H1 (cell line): ENCODE measurements around the gene WDR45B. TPM values are rescaled to one million over a fixed set of nuclear protein-coding genes. Genes with fewer than 3 reads are reported as not detected.
A peak's percentile ranks its signal among the peaks of the same experiment; 100 is the strongest.

ENCODE experiments used
- CTCF ChIA-PET: fragments of 300-600 bp; sonication (Branson Sonifier 250); formaldehyde crosslinking; loops from one replicate; lab custom pipeline; 2021; ENCODE audit not compliant: partially characterized antibody; lab: Charles Lee
- POLR2A ChIA-PET: fragments of 300-600 bp; sonication (Branson Sonifier 250); formaldehyde crosslinking; loops from one replicate; lab custom pipeline; 2021; ENCODE audit warnings: inconsistent platforms; ENCODE audit not compliant: partially characterized antibody; lab: Charles Lee
- DNase-seq, 2 experiments: peaks; one replicate each; pipeline versions ENCODE4 v3.0.0 to v3.0.0-alpha.2; 2010 to 2022; ENCODE audit warnings: low spot score in 2 of 2, low read depth in 1 of 2, mixed read lengths in 1 of 2
- FAIRE-seq: peaks from 2 replicates; lab custom pipeline; 2011; peaks lifted over from hg19 to GRCh38; lab: Jason Lieb, UNC
- H2AFZ ChIP-seq: 2 replicates; pipeline ENCODE4 v1.8.1; 2012; ENCODE audit warnings: low read length, inconsistent platforms
- H2AK5ac ChIP-seq: 2 replicates; pipeline ENCODE4 v1.6.1; 2013; ENCODE audit warnings: low read depth, low read length
- H2BK120ac ChIP-seq: replicated peaks from 2 replicates; pipeline ENCODE3; 2013; ENCODE audit warnings: low read depth, low read length, inconsistent platforms
- H2BK12ac ChIP-seq: 2 replicates; pipeline ENCODE4 v1.6.1; 2013; ENCODE audit warnings: low read depth, low read length
- H2BK15ac ChIP-seq: 2 replicates; pipeline ENCODE4 v1.6.1; 2013; ENCODE audit warnings: low read length
- H2BK20ac ChIP-seq: 2 replicates; pipeline ENCODE4 v1.6.1; 2013; ENCODE audit warnings: low read length
- H2BK5ac ChIP-seq: 2 replicates; pipeline ENCODE4 v1.6.1; 2013; ENCODE audit warnings: low read depth, low read length
- H3K14ac ChIP-seq: 2 replicates; pipeline ENCODE4 v1.6.1; 2013; ENCODE audit warnings: inconsistent platforms; ENCODE audit not compliant: insufficient read length
- H3K18ac ChIP-seq: 2 replicates; pipeline ENCODE4 v1.6.1; 2013; ENCODE audit warnings: low read length; ENCODE audit errors: extremely low read depth
- H3K23ac ChIP-seq: 2 replicates; pipeline ENCODE4 v1.6.1; 2013; ENCODE audit warnings: inconsistent platforms; ENCODE audit not compliant: insufficient read length
- H3K23me2 ChIP-seq: 2 replicates; pipeline ENCODE4 v1.6.1; 2013; ENCODE audit warnings: low read depth, low read length
- H3K27ac ChIP-seq: 2 replicates; pipeline ENCODE4 v1.6.1; 2011; ENCODE audit warnings: low read depth, low read length, inconsistent platforms
- H3K27me3 ChIP-seq, 4 experiments: replicated peaks in 1 of 4; 1 replicate in 1 of 4; 2 replicates in 3 of 4; pipeline versions ENCODE4 v1.6.1 to v1.8.1; 2011 to 2013; ENCODE audit warnings: low read length in 3 of 4, mild to moderate bottlenecking in 3 of 4, inconsistent platforms in 2 of 4, mixed read lengths in 2 of 4, moderate library complexity in 1 of 4; ENCODE audit not compliant: control insufficient read depth in 3 of 4, insufficient read depth in 3 of 4; ENCODE audit errors: extremely low read depth in 1 of 4
- H3K36me3 ChIP-seq, 4 experiments: 2 replicates each; pipeline versions ENCODE4 v1.6.1 to v1.8.1; 2011 to 2013; ENCODE audit warnings: mild to moderate bottlenecking in 4 of 4, low read length in 3 of 4, moderate library complexity in 2 of 4, control low read depth in 1 of 4, inconsistent platforms in 1 of 4; ENCODE audit not compliant: insufficient read depth in 4 of 4, control insufficient read depth in 2 of 4
- H3K4ac ChIP-seq: replicated peaks from 2 replicates; pipeline ENCODE3; 2013; ENCODE audit warnings: low read length, low read depth, mixed read lengths, inconsistent platforms; ENCODE audit not compliant: insufficient read length
- H3K4me1 ChIP-seq, 4 experiments: replicated peaks in 1 of 4; 1 replicate in 1 of 4; 2 replicates in 3 of 4; pipeline versions ENCODE4 v1.6.1 to v1.8.1; 2011 to 2013; ENCODE audit warnings: low read length in 3 of 4, inconsistent platforms in 2 of 4, mixed read lengths in 1 of 4; ENCODE audit not compliant: insufficient read depth in 4 of 4, control insufficient read depth in 3 of 4
- H3K4me2 ChIP-seq, 2 experiments: 2 replicates each; pipeline versions ENCODE4 v1.6.1 to v1.8.1; 2011 to 2013; ENCODE audit warnings: low read depth in 2 of 2, low read length in 2 of 2, control low read depth in 1 of 2, inconsistent platforms in 1 of 2, mild to moderate bottlenecking in 1 of 2; ENCODE audit not compliant: insufficient read depth in 1 of 2
- H3K4me3 ChIP-seq, 4 experiments: fragments of 200-600, 300-600 bp in 1 of 4; sonication (generic), shearing (Covaris generic), sonication (Bioruptor Twin) in 1 of 4; 2 replicates each; pipeline versions ENCODE4 v1.5.1 to v1.8.1; 2011 to 2016; ENCODE audit warnings: low read length in 4 of 4, low read depth in 3 of 4, control low read depth in 2 of 4, inconsistent platforms in 2 of 4, mild to moderate bottlenecking in 2 of 4, mixed read lengths in 1 of 4, moderate library complexity in 1 of 4; ENCODE audit not compliant: insufficient read depth in 2 of 4; ENCODE audit errors: extremely low read depth in 1 of 4
- H3K56ac ChIP-seq: replicated peaks from 2 replicates; pipeline ENCODE3; 2013; ENCODE audit warnings: low read depth, mild to moderate bottlenecking, mixed read lengths, low read length, inconsistent platforms; ENCODE audit not compliant: insufficient read length
- H3K79me1 ChIP-seq: 2 replicates; pipeline ENCODE4 v1.6.1; 2013; ENCODE audit warnings: low read depth, low read length, control low read depth
- H3K79me2 ChIP-seq, 2 experiments: 2 replicates each; pipeline versions ENCODE4 v1.6.1 to v1.8.1; 2012 to 2013; ENCODE audit warnings: low read length in 2 of 2, mild to moderate bottlenecking in 2 of 2, inconsistent platforms in 1 of 2; ENCODE audit not compliant: insufficient read depth in 2 of 2, control insufficient read depth in 1 of 2
- H3K9ac ChIP-seq, 4 experiments: replicated peaks in 1 of 4; 1 replicate in 1 of 4; 2 replicates in 3 of 4; pipeline versions ENCODE4 v1.6.1 to v1.8.1; 2011 to 2013; ENCODE audit warnings: low read depth in 3 of 4, low read length in 3 of 4, control low read depth in 2 of 4, mild to moderate bottlenecking in 2 of 4, moderate library complexity in 2 of 4, inconsistent platforms in 1 of 4; ENCODE audit errors: extremely low read depth in 1 of 4
- H3K9me3 ChIP-seq, 2 experiments: 2 replicates each; pipeline versions ENCODE4 v1.6.1 to v1.8.1; 2012 to 2013; ENCODE audit warnings: mild to moderate bottlenecking in 2 of 2, moderate library complexity in 2 of 2, control low read depth in 1 of 2, inconsistent platforms in 1 of 2, low read depth in 1 of 2, low read length in 1 of 2, mixed read lengths in 1 of 2; ENCODE audit not compliant: insufficient read depth in 2 of 2
- H4K20me1 ChIP-seq, 2 experiments: replicated peaks in 1 of 2; 2 replicates each; pipeline versions ENCODE3 to v1.8.1; 2011 to 2013; ENCODE audit warnings: inconsistent platforms in 2 of 2, low read length in 2 of 2, mild to moderate bottlenecking in 1 of 2; ENCODE audit not compliant: insufficient read depth in 2 of 2, control insufficient read depth in 1 of 2
- H4K5ac ChIP-seq: 2 replicates; pipeline ENCODE4 v1.6.1; 2013; ENCODE audit warnings: low read length, low read depth, mixed read lengths, inconsistent platforms; ENCODE audit not compliant: insufficient read length
- H4K8ac ChIP-seq: 2 replicates; pipeline ENCODE4 v1.8.0; 2013; ENCODE audit warnings: mild to moderate bottlenecking, moderate library complexity, low read length, inconsistent platforms; ENCODE audit not compliant: insufficient read depth; ENCODE audit errors: extremely low read depth
- H4K91ac ChIP-seq: replicated peaks from 2 replicates; pipeline ENCODE3; 2013; ENCODE audit warnings: low read length, mixed read lengths, inconsistent platforms; ENCODE audit not compliant: insufficient read length
- BRCA1 ChIP-seq: IDR thresholded peaks from 2 replicates; pipeline ENCODE4 v1.6.1; 2012; ENCODE audit warnings: low read depth, low read length, improper control_type of control experiment
- EGR1 ChIP-seq: IDR thresholded peaks from 2 replicates; pipeline ENCODE4 v1.6.1; 2011; ENCODE audit warnings: low read depth, low read length, borderline replicate concordance
- EP300 ChIP-seq, 2 experiments: IDR thresholded peaks; 1 replicate in 1 of 2; 2 replicates in 1 of 2; pipeline ENCODE4 v1.6.1; 2011 to 2012; ENCODE audit warnings: low read depth in 2 of 2, low read length in 2 of 2, mild to moderate bottlenecking in 2 of 2, borderline replicate concordance in 1 of 2, inconsistent platforms in 1 of 2, moderate library complexity in 1 of 2
- HDAC2 ChIP-seq, 2 experiments: fragments of 300-600 bp in 1 of 2; sonication (generic) in 1 of 2; IDR thresholded peaks; 2 replicates each; pipeline ENCODE4 v1.6.1; 2011 to 2012; ENCODE audit warnings: low read depth in 2 of 2, low read length in 2 of 2, mild to moderate bottlenecking in 2 of 2, moderate library complexity in 2 of 2, borderline replicate concordance in 1 of 2, inconsistent platforms in 1 of 2
- KDM1A ChIP-seq: fragments of 200-600, 300-600 bp; sonication (generic); IDR thresholded peaks from 2 replicates; pipeline ENCODE4 v1.7.1; 2016; ENCODE audit warnings: mild to moderate bottlenecking, low read length, borderline replicate concordance
- SP1 ChIP-seq: IDR thresholded peaks from 2 replicates; pipeline ENCODE4 v1.6.1; 2011; ENCODE audit warnings: low read depth, low read length
- SP4 ChIP-seq: IDR thresholded peaks from 2 replicates; pipeline ENCODE4 v1.6.1; 2012; ENCODE audit warnings: low read length, inconsistent platforms
- WGBS, 2 experiments: shearing (Covaris generic) in 1 of 2; methylation state at CpG; one replicate each; pipeline versions ENCODE4 v1.1.6 to v1.1.7; 2013 to 2015; ENCODE audit warnings: low lambda C conversion rate in 2 of 2, mixed read lengths in 2 of 2, inconsistent platforms in 1 of 2, low coverage in 1 of 2, missing lambda C conversion rate in 1 of 2; ENCODE audit not compliant: insufficient replicate concordance in 2 of 2, insufficient coverage in 1 of 2, insufficient read length in 1 of 2; ENCODE audit errors: extremely low coverage in 1 of 2, missing lambda C conversion rate in 1 of 2; 5-methylcytosine and 5-hydroxymethylcytosine counted together
- polyA plus RNA-seq, 7 experiments: library from polyadenylated mRNA; depleted of rRNA in 3 of 7; stranded (reverse) in 5 of 7; unstranded in 2 of 7; fragments of >200 nt in 5 of 7; fragments of 200-250 nt in 2 of 7; gene quantifications; 1 replicate in 5 of 7; 2 replicates in 1 of 7; 4 replicates in 1 of 7; pipeline versions ENCODE4 v1.2.1 to v1.2.3, GENCODE V29; 2011 to 2013; ENCODE audit warnings: missing spikeins in 2 of 7, mixed read lengths in 2 of 7
- total RNA-seq: library from RNA; stranded (reverse); fragmentation: NEBNext Ultra II Directional; extraction: Animal tissue kit (Norgen Biotek cat#: 25700); gene quantifications from 2 replicates; pipeline ENCODE4 v1.2.1, GENCODE V29; 2021

The WDR45B gene
- total and polyA plus RNA-seq, 2 of the 8 experiments (the other 6 are each of a cell fraction or from before 2014, with no cell fraction given), result 82.0 to 100 TPM

DNA sequence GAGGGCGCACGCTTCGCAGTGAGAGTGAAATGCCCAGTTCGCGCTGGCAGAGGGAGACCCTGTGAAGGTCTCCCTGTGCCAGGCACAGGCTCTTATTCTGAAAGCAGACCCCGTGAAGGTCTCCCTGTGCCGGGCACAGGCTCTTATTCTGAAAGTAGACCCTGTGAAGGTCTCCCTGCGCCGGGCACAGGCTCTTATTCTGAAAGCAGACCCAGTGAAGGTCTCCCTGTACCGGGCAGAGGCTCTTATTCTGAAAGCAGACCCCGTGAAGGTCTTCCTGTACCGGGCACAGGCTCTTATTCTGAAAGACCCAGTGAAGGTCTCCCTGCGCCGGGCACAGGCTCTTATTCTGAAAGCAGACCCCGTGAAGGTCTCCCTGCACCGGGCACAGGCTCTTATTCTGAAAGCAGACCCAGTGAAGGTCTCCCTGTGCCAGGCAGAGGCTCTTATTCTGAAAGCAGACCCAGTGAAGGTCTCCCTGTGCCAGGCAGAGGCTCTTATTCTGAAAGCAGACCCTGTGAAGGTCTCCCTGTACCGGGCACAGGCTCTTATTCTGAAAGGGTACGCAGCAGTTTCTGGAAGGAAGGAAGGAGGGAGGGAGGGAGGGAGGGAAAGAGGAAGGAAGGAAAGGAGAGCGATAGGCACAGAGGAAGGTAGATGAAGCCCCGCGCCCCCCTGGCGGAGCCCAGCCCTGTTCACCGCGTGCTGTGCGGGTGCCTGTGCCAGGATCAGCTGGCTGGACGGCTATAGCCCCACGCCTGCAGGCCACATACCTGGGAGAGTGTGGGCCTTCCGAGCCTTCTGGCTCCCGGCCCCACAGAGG lies 55.3 kb downstream of the WDR45B start:
- CTCF ChIA-PET, result no interaction called here
- 0 out of 2 replicates have a peak overlapping the region, but pooled peaks have one; percentile 9 for H2BK12ac ChIP-seq
- POLR2A ChIA-PET, result interaction anchor here (1.4 kb wide), 1 partner anchor 12 kb away, joined by 6 read pairs; no protein-coding TSS in a partner anchor
- 73% methylated on average over 22 of the region's 29 CpGs; no CpG with 5 or more reads in 1 of the 2 experiments for WGBS, 2 experiments
- H4K8ac ChIP-seq, result peak overlapping the region; percentile 62
- H3K9me3 ChIP-seq, result no peaks in the 10 kb centered on the region
- H3K9ac ChIP-seq, result peak overlapping the region in 1 of 4 experiments; percentile 25; a peak in 1 of 7 replicates
- TF ChIP-seq SP1 (peak; percentile 84), EGR1 (peak; percentile 89), SP4 (peak; percentile 81; the same call in 1 of the 2 replicates), EP300 (IDR thresholded peaks at IDR 0.05; ENCODE audit: borderline replicate concordance in 1 of 2, low read depth in 2 of 2, low read length in 2 of 2) (no peak), BRCA1 (peak; percentile 38; the same call in 1 of the 2 replicates), HDAC2 (IDR thresholded peaks at IDR 0.05; ENCODE audit: borderline replicate concordance in 1 of 2, low read depth in 2 of 2, low read length in 2 of 2) (no peak), KDM1A (0 out of 2 replicates have a peak, but pooled peaks have one; percentile 22)
- H3K4me2 ChIP-seq, result peak overlapping the region; percentile 69 to 70
- FAIRE-seq, result peak; percentile 19
- H2AK5ac ChIP-seq, result peak overlapping the region; percentile 93; the same call in 1 of the 2 replicates
- H3K4me3 ChIP-seq, result peak overlapping the region; percentile 22 to 50 (median 40); a peak in 7 of 8 replicates
- H3K18ac ChIP-seq, result peak overlapping the region; percentile 71
- no peak overlapping the region for H2BK120ac ChIP-seq
- peak overlapping the region; percentile 15 for H4K91ac ChIP-seq
- 0 out of 2 replicates have a peak overlapping the region, but pooled peaks have one; percentile 51 for H3K27ac ChIP-seq
- peak overlapping the region; percentile 75 for H4K5ac ChIP-seq
- H2BK15ac ChIP-seq, result no peak overlapping the region
- H4K20me1 ChIP-seq, result peaks cover 2 to 25% of the 10 kb centered on the region in 2 experiments
- H3K14ac ChIP-seq, result no peak overlapping the region
- peaks cover 8 to 39% (median 23%) of the 10 kb centered on the region in 4 experiments; a peak in 7 of 8 replicates for H3K36me3 ChIP-seq
- H3K79me2 ChIP-seq, result no peaks in the 10 kb centered on the region; a peak in 1 of 4 replicates
- peak overlapping the region; percentile 12 for H3K56ac ChIP-seq
- no peak overlapping the region for H3K23ac ChIP-seq
- DNase-seq, result peak in 1 of 2 experiments; percentile 63
- H3K27me3 ChIP-seq, result no peaks in the 10 kb centered on the region
- H2AFZ ChIP-seq, result no peak overlapping the region
- H3K23me2 ChIP-seq, result 0 out of 2 replicates have a peak, but pooled peaks cover 3% of the 10 kb centered on the region
- H3K79me1 ChIP-seq, result peaks cover 8% of the 10 kb centered on the region
- peaks cover 0 to 9% (median 5%) of the 10 kb centered on the region in 4 experiments; a peak in 5 of 7 replicates for H3K4me1 ChIP-seq
- H2BK5ac ChIP-seq, result peak overlapping the region; percentile 85
- H2BK20ac ChIP-seq, result no peak overlapping the region
- peak overlapping the region; percentile 91 for H3K4ac ChIP-seq
